ENCODE results near the gene SGCE.

Gene SGCE

DNA sequence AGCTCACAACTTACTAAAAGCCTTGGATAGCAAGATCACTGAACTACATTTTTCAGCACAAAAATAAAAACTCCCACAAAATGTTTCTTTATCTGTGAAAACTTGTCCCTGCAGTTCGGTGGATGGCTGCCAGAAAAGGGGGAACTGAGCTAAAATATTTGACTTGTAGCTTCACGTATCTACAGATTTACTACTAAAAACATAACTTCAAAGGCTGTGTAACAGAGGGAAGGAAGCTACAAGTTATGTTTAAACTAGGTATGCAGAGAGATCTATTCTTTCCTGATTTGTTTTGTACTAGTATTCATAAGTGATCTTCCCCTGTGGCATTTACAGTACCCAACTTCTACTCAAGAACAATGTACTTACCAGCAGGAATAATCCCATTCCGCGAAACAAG, 25.1 kb downstream of the SGCE start:
- no peaks in the 10 kb centered on the region for H3K9me2 ChIP-seq (ENCODE audit: low read depth, low read length)
- no peaks in the 10 kb centered on the region for H3F3A ChIP-seq (ENCODE audit: insufficient read depth, low read length)
- H3K36me3 ChIP-seq (ENCODE audit: insufficient read depth, low read length) = no peaks in the 10 kb centered on the region
- H3K27me3 ChIP-seq (ENCODE audit: insufficient read depth, low read length) = no peaks in the 10 kb centered on the region
- TF ChIP-seq, protein P1, sequence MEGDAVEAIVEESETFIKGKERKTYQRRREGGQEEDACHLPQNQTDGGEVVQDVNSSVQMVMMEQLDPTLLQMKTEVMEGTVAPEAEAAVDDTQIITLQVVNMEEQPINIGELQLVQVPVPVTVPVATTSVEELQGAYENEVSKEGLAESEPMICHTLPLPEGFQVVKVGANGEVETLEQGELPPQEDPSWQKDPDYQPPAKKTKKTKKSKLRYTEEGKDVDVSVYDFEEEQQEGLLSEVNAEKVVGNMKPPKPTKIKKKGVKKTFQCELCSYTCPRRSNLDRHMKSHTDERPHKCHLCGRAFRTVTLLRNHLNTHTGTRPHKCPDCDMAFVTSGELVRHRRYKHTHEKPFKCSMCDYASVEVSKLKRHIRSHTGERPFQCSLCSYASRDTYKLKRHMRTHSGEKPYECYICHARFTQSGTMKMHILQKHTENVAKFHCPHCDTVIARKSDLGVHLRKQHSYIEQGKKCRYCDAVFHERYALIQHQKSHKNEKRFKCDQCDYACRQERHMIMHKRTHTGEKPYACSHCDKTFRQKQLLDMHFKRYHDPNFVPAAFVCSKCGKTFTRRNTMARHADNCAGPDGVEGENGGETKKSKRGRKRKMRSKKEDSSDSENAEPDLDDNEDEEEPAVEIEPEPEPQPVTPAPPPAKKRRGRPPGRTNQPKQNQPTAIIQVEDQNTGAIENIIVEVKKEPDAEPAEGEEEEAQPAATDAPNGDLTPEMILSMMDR (IDR thresholded peaks at IDR 0.05; ENCODE audit: low read length) = no peak
- no peak for TF ChIP-seq EZH2 (IDR thresholded peaks at IDR 0.05; ENCODE audit: borderline replicate concordance, low read length)
- no peaks in the 10 kb centered on the region for H3K9me3 ChIP-seq (ENCODE audit: low read length)
- H3K4me3 ChIP-seq (ENCODE audit: low read depth, low read length, poor library complexity, severe bottlenecking) = no peak overlapping the region
- H3K79me2 ChIP-seq (ENCODE audit: insufficient read depth, low read length) = no peaks in the 10 kb centered on the region
- no peak overlapping the region for H3K4me2 ChIP-seq (ENCODE audit: low read length)
- H3K9ac ChIP-seq (ENCODE audit: low read length) = no peak overlapping the region
- H2AFZ ChIP-seq (ENCODE audit: low read length) = no peak overlapping the region
- H3K4me1 ChIP-seq (ENCODE audit: insufficient read depth, low read length, severe bottlenecking) = peaks cover 8% of the 10 kb centered on the region
- no peak overlapping the region for H3K27ac ChIP-seq (ENCODE audit: low read depth, low read length, poor library complexity, severe bottlenecking)
- no peaks in the 10 kb centered on the region for H4K20me1 ChIP-seq (ENCODE audit: insufficient read depth, low read length)

GRCh38 chr7:94623820-94624219, 32.1 kb downstream of the SGCE start:
- no peak overlapping the region for H3K9ac ChIP-seq (ENCODE audit: low read length)
- H3K36me3 ChIP-seq (ENCODE audit: insufficient read depth, low read length) = no peaks in the 10 kb centered on the region
- no peak for TF ChIP-seq EZH2 (IDR thresholded peaks at IDR 0.05; ENCODE audit: borderline replicate concordance, low read length)
- TF ChIP-seq, protein P1 (IDR thresholded peaks at IDR 0.05; ENCODE audit: low read length) = no peak
- H3K79me2 ChIP-seq (ENCODE audit: insufficient read depth, low read length) = no peaks in the 10 kb centered on the region
- H3F3A ChIP-seq (ENCODE audit: insufficient read depth, low read length) = no peaks in the 10 kb centered on the region
- H3K4me3 ChIP-seq (ENCODE audit: low read depth, low read length, poor library complexity, severe bottlenecking) = no peak overlapping the region
- H3K4me2 ChIP-seq (ENCODE audit: low read length) = no peak overlapping the region
- H3K9me2 ChIP-seq (ENCODE audit: low read depth, low read length) = no peaks in the 10 kb centered on the region
- H3K9me3 ChIP-seq (ENCODE audit: low read length) = no peaks in the 10 kb centered on the region
- no peaks in the 10 kb centered on the region for H3K27me3 ChIP-seq (ENCODE audit: insufficient read depth, low read length)
- H4K20me1 ChIP-seq (ENCODE audit: insufficient read depth, low read length) = no peaks in the 10 kb centered on the region
- H2AFZ ChIP-seq (ENCODE audit: low read length) = no peak overlapping the region
- peaks cover 8% of the 10 kb centered on the region for H3K4me1 ChIP-seq (ENCODE audit: insufficient read depth, low read length, severe bottlenecking)
- no peak overlapping the region for H3K27ac ChIP-seq (ENCODE audit: low read depth, low read length, poor library complexity, severe bottlenecking)

DNA sequence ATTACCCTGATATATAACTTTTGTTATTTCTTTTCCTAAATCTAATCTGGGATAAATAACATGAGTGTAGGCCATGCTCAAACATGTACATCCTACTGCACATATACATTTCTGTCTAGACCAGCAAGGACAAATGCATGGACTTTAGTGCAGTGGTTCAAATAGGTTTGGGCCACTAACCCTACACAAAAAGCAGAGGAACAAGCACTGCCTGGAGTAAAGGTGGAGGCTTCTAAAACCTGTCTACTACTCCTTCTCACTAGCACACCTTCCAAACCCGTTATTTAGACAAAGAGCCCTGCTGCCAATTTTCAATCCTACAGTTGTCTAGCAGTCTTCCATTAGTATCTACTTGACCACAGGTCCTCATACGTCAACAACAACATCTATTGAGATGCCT, 34.8 kb downstream of the SGCE start:
- H2AFZ ChIP-seq (ENCODE audit: low read length) = no peak overlapping the region
- H3K27ac ChIP-seq (ENCODE audit: low read depth, low read length, poor library complexity, severe bottlenecking) = no peak overlapping the region
- H3F3A ChIP-seq (ENCODE audit: insufficient read depth, low read length) = no peaks in the 10 kb centered on the region
- no peak for TF ChIP-seq EZH2 (IDR thresholded peaks at IDR 0.05; ENCODE audit: borderline replicate concordance, low read length)
- TF ChIP-seq, protein P1 (IDR thresholded peaks at IDR 0.05; ENCODE audit: low read length) = no peak
- no peak overlapping the region for H3K9ac ChIP-seq (ENCODE audit: low read length)
- H4K20me1 ChIP-seq (ENCODE audit: insufficient read depth, low read length) = no peaks in the 10 kb centered on the region
- no peaks in the 10 kb centered on the region; the same call in 1 of the 2 replicates for H3K36me3 ChIP-seq (ENCODE audit: insufficient read depth, low read length)
- no peak overlapping the region for H3K4me2 ChIP-seq (ENCODE audit: low read length)
- H3K79me2 ChIP-seq (ENCODE audit: insufficient read depth, low read length) = no peaks in the 10 kb centered on the region
- no peaks in the 10 kb centered on the region for H3K9me2 ChIP-seq (ENCODE audit: low read depth, low read length)
- no peaks in the 10 kb centered on the region for H3K9me3 ChIP-seq (ENCODE audit: low read length)
- H3K27me3 ChIP-seq (ENCODE audit: insufficient read depth, low read length) = no peaks in the 10 kb centered on the region
- H3K4me3 ChIP-seq (ENCODE audit: low read depth, low read length, poor library complexity, severe bottlenecking) = no peak overlapping the region
- peaks cover 8% of the 10 kb centered on the region for H3K4me1 ChIP-seq (ENCODE audit: insufficient read depth, low read length, severe bottlenecking)

Data from OCI-LY1 (cell line).